ENCODE measurements around the gene LSM14A. TPM values are rescaled to one million over a fixed set of nuclear protein-coding genes. Genes with fewer than 3 reads are reported as not detected.

The LSM14A gene
- total RNA-seq, 1 experiment from 2014 or later: 199 TPM

GRCh38 chr19:34228762-34229161 is 56.5 kb downstream of the LSM14A start:
- no peaks in the 10 kb centered on the region for H3K27me3 ChIP-seq (ENCODE audit: insufficient read depth, low read length)
- no peak overlapping the region for H2BK20ac ChIP-seq (ENCODE audit: low read depth, low read length, poor library complexity, severe bottlenecking)
- H3K4ac ChIP-seq (ENCODE audit: low read depth, low read length): no peak overlapping the region
- H3K23ac ChIP-seq (ENCODE audit: insufficient read length, low read depth, low read length): no peak overlapping the region
- Mint-ChIP-seq H3K9me3 (no peaks in the 10 kb centered on the region), H3K4me3 (no peak overlapping the region), H3K36me3 (ENCODE audit: insufficient read depth in 1 of 3, low read depth in 3 of 3) (peaks cover 18 to 58% (median 52%) of the 10 kb centered on the region in 3 experiments; a peak in 6 of 7 replicates), H3K4me1 (peaks cover 54 to 56% of the 10 kb centered on the region in 2 experiments), H3K27me3 (ENCODE audit: low read depth) (no peaks in the 10 kb centered on the region), H3K27ac (peak overlapping the region in 1 of 3 experiments; percentile 73; a peak in 2 of 7 replicates)
- no peaks in the 10 kb centered on the region for H3K79me2 ChIP-seq (ENCODE audit: insufficient read depth, low read length)
- TF ChIP-seq CTCF (conservative IDR thresholded peaks at IDR 0.05): no peak
- H3K79me1 ChIP-seq (ENCODE audit: insufficient read depth, low read depth, low read length, poor library complexity, severe bottlenecking): no peaks in the 10 kb centered on the region
- no peak overlapping the region for H2BK12ac ChIP-seq (ENCODE audit: insufficient read length, low read depth, low read length)
- H4K91ac ChIP-seq (ENCODE audit: insufficient read length, low read depth, low read length): no peak overlapping the region
- H4K8ac ChIP-seq (replicated peaks; ENCODE audit: insufficient read length, low read depth, low read length): no peak overlapping the region
- H2BK15ac ChIP-seq (ENCODE audit: low read depth, low read length): no peak overlapping the region
- no peak overlapping the region for H2AFZ ChIP-seq (ENCODE audit: low read length)
- H2BK120ac ChIP-seq (ENCODE audit: low read depth, low read length, poor library complexity, severe bottlenecking): no peak overlapping the region
- H3T11ph ChIP-seq (ENCODE audit: low read length): no peak overlapping the region
- H3K18ac ChIP-seq (ENCODE audit: insufficient read length, low read depth, low read length): no peak overlapping the region
- no CpG with 5 or more reads among the region's 3 CpGs for WGBS (ENCODE audit: extremely low coverage, insufficient read length, low lambda C conversion rate)
- H3K56ac ChIP-seq (ENCODE audit: insufficient read length, low read depth, low read length): no peak overlapping the region
- no peak overlapping the region for H4K5ac ChIP-seq (ENCODE audit: insufficient read length, low read depth, low read length)
- H3K4me2 ChIP-seq (ENCODE audit: insufficient read depth, insufficient read length, low read length): no peak overlapping the region
- no peaks in the 10 kb centered on the region for H4K20me1 ChIP-seq (ENCODE audit: control insufficient read depth, insufficient read depth, insufficient read length)
- H3K23me2 ChIP-seq (ENCODE audit: insufficient read length, low read depth, low read length, poor library complexity, severe bottlenecking): no peaks in the 10 kb centered on the region
- no peak for DNase-seq
- no peaks in the 10 kb centered on the region for H3K9me3 ChIP-seq (ENCODE audit: control insufficient read depth, low read depth, low read length)
- no peak overlapping the region for H2BK5ac ChIP-seq (ENCODE audit: insufficient read length, low read length)
- H2AK5ac ChIP-seq (ENCODE audit: insufficient read length, low read length): no peak overlapping the region
- H3K27ac ChIP-seq (ENCODE audit: insufficient read length, low read depth, low read length): no peak overlapping the region
- no peak overlapping the region for H3K9ac ChIP-seq (ENCODE audit: extremely low read depth, insufficient read length, low read length)
- H3K14ac ChIP-seq (ENCODE audit: insufficient read depth, low read length): no peak overlapping the region
- peaks cover 13% of the 10 kb centered on the region; the same call in 1 of the 2 replicates for H3K4me1 ChIP-seq (ENCODE audit: insufficient read depth, low read length)

All from H9 (cell line).